Memory B cell (primary cell): ENCODE data around the gene KHDC4.

Experiments
- ATAC-seq: fragments of 150-1000 bp; cut with Tn5 transposase; 2 replicates; pipeline ENCODE4 v1.10.0; 2021; ENCODE audit warnings: low read depth, mild to moderate bottlenecking, moderate library complexity
- DNase-seq, 2 donors: peaks; one replicate each; pipeline ENCODE4 v3.0.0; 2022; ENCODE audit warnings: low spot score in 2 of 2
- H3K27ac Mint-ChIP-seq: one replicate; pipeline ENCODE4 v1.8.0; 2022; ENCODE audit warnings: mild to moderate bottlenecking, moderate library complexity, mixed read lengths
- H3K27me3 Mint-ChIP-seq: one replicate; pipeline ENCODE4 v1.8.0; 2022; ENCODE audit warnings: mixed read lengths
- H3K36me3 Mint-ChIP-seq: one replicate; pipeline ENCODE4 v1.8.0; 2022; ENCODE audit warnings: mild to moderate bottlenecking, mixed read lengths
- H3K4me1 Mint-ChIP-seq: one replicate; pipeline ENCODE4 v1.8.0; 2022; ENCODE audit warnings: mixed read lengths
- H3K4me3 Mint-ChIP-seq: one replicate; pipeline ENCODE4 v1.8.0; 2022; ENCODE audit warnings: mild to moderate bottlenecking, moderate library complexity, mixed read lengths
- H3K9me3 Mint-ChIP-seq: one replicate; pipeline ENCODE4 v1.8.0; 2022; ENCODE audit warnings: mixed read lengths

The KHDC4 gene

DNA sequence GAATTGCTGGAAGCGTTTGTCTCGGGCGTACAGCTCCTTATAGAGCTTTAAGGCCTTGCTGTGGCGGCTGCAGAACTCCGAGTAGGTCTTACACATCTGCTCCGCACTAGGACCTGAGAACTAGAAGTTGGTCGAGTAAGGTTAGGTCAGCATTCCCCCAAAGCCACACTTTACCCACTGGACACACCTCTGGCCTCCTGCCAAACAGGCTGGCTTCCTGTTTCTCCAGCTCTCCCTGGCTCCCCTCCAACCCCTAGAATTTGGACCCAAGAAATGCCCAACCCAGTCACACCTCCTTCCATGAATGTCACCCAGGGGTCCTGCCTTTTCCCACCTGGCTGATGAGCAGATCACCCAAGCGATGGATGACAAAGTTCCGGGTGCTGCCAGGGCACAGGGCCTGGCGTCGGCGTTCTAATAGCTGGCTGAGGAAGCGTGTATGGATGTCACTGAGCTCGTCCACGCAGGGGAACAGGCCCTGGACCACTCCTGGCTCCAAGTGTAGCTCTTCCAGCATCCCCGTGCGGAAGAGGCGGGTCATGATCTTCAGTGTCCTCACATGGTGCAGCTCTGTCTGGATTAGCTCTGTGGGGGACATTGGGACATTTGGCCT is 28.5 kb upstream of the KHDC4 start:
- ATAC-seq: no peak
- Mint-ChIP-seq H3K4me3 (peak overlapping the region; percentile 44), H3K4me1 (peaks cover 54% of the 10 kb centered on the region), H3K27me3 (no peaks in the 10 kb centered on the region), H3K9me3 (no peaks in the 10 kb centered on the region), H3K27ac (peak overlapping the region; percentile 87), H3K36me3 (peaks cover 41% of the 10 kb centered on the region)
- DNase-seq: no peak

DNA sequence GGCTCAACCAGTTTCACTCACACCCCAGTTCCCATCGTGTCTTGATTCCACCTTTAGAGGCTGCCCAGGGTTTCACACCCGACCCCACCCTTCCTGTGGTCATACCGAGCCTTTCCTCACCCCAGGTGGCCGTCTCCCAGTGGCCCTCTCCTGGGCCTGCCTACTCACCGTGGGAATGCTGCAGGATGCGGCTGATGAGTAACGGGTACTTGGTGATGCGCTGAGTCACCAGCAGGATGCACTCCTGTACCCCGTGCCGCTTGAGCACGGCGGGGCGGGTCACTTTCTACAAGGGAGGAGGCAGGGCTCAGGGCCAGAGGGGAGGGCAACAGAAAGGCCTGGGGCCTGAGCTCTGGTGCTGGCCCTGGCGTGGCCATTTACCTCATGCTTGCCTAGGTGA is 27.7 kb upstream of the KHDC4 start:
- Mint-ChIP-seq H3K9me3 (no peaks in the 10 kb centered on the region), H3K4me3 (peak overlapping the region; percentile 75), H3K27ac (peak overlapping the region; percentile 87), H3K27me3 (no peaks in the 10 kb centered on the region), H3K36me3 (peaks cover 43% of the 10 kb centered on the region), H3K4me1 (peaks cover 47% of the 10 kb centered on the region)
- no peak for DNase-seq
- ATAC-seq: peak; percentile 57

DNA sequence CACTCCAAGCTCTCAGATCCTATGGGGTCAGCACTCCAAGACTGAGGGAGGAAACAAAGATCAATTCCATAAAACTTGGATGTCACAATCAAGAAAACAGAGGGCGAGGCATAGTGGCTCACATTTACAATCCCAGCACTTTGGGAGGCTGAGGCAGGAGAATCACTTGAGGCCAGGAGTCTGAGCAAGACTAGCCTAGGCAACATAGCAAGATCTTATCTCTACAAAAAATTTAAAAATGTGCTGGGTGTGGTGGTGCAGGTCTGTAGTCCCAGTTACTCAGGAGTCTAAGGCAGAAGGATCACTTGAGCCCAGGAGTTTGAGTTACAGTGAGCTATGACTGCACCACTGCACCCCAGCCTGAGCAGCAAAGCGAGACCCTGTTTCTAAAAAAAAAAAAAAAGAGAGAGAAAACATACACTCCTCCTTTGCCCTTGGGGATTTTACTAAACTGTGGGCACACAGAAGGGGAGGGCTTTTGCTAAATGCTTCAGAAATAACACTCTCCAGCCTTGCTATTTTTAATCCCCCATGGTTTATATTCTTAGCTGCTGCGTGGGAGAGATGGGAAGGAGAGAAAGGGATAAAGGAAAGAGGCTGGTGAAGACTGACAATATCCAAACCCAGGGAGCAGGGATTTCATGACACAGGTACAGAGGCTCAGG is 26.0 kb upstream of the KHDC4 start:
- H3K27ac Mint-ChIP-seq: peak overlapping the region; percentile 78
- DNase-seq: no peak
- H3K27me3 Mint-ChIP-seq: no peaks in the 10 kb centered on the region
- H3K4me1 Mint-ChIP-seq: peaks cover 34% of the 10 kb centered on the region
- peak; percentile 93 for ATAC-seq
- H3K36me3 Mint-ChIP-seq: peaks cover 38% of the 10 kb centered on the region
- H3K4me3 Mint-ChIP-seq: peak overlapping the region; percentile 77
- no peaks in the 10 kb centered on the region for H3K9me3 Mint-ChIP-seq

DNA sequence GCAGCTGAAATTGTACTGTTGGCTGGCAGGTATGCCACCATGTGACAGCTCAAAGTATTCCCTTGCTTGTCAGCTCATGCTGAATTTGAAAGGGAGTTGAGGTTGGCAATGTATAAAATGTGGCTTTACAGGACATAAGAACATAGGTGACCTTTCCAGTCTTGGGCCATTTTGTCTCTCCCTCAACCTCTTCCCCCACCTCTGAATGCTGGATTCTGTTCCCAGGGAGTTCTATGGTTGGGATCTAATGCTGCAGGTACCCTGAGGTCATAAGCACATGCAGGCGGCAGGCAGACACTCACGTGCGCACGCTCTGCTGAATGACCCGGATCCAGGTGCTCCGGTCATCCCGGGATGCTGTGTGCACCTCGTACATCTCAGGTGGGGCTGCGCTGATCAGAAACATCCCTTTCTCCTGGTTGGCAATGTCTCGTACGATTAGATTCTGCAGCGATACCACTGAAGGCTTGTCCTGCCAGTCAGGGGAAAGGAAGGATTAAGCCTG is 23.2 kb upstream of the KHDC4 start:
- Mint-ChIP-seq H3K4me1 (peaks cover 23% of the 10 kb centered on the region), H3K27ac (no peak overlapping the region)

DNA sequence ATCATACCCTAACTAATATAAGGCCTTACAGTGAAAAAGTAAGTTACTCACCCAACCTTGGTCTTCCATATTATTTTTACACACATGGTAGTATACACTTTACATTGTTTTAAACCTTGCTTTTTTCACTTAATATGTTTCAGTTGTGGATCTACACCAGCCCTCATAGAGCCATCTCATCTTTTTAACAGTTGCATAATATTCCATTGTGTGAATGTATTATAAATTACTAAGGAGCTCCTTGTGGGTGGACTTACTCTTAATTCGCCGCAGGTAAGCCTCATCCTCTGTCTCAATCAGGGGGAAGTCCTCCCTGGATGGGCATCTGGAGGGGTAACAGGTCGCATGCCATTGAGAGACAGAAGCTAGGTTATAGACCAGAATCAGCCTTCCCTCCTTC is 20.4 kb upstream of the KHDC4 start:
- H3K36me3 Mint-ChIP-seq: peaks cover 32% of the 10 kb centered on the region
- no peaks in the 10 kb centered on the region for H3K27me3 Mint-ChIP-seq
- H3K9me3 Mint-ChIP-seq: no peaks in the 10 kb centered on the region
- peaks cover 3% of the 10 kb centered on the region for H3K4me1 Mint-ChIP-seq
- peak overlapping the region; percentile 81 for H3K27ac Mint-ChIP-seq
- H3K4me3 Mint-ChIP-seq: no peak overlapping the region
- DNase-seq (no peak), ATAC-seq (no peak)

More for the DNA sequence above, 23.2 kb upstream of the KHDC4 start:
- H3K27me3 Mint-ChIP-seq: no peaks in the 10 kb centered on the region
- H3K4me3 Mint-ChIP-seq: no peak overlapping the region
- DNase-seq (no peak), ATAC-seq (no peak)
- H3K36me3 Mint-ChIP-seq: peaks cover 38% of the 10 kb centered on the region
- H3K9me3 Mint-ChIP-seq: no peaks in the 10 kb centered on the region

DNA sequence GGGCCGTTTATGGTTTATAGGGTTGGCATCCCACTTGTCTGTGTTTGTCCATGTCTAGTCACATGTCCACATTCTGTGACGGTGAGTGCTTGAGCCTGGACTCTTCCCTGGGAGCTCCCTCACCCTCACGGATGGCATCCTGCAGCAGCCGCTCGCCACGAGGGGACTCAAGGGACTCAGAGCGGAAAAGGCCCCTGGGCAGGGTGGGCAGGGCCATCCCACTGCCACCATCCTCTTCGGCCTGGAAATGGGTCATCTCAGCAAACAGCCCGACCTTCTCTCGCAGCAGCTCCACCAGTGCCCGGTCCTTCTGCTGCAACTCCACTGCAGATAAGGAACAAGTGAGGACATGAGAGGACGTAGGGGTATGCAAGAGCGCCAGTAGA is 18.3 kb upstream of the KHDC4 start:
- peaks cover 35% of the 10 kb centered on the region for H3K36me3 Mint-ChIP-seq
- H3K4me3 Mint-ChIP-seq: no peak overlapping the region
- DNase-seq (no peak), ATAC-seq (no peak)
- peaks cover 3% of the 10 kb centered on the region for H3K4me1 Mint-ChIP-seq
- no peaks in the 10 kb centered on the region for H3K9me3 Mint-ChIP-seq
- H3K27ac Mint-ChIP-seq: peak overlapping the region; percentile 35
- no peaks in the 10 kb centered on the region for H3K27me3 Mint-ChIP-seq

DNA sequence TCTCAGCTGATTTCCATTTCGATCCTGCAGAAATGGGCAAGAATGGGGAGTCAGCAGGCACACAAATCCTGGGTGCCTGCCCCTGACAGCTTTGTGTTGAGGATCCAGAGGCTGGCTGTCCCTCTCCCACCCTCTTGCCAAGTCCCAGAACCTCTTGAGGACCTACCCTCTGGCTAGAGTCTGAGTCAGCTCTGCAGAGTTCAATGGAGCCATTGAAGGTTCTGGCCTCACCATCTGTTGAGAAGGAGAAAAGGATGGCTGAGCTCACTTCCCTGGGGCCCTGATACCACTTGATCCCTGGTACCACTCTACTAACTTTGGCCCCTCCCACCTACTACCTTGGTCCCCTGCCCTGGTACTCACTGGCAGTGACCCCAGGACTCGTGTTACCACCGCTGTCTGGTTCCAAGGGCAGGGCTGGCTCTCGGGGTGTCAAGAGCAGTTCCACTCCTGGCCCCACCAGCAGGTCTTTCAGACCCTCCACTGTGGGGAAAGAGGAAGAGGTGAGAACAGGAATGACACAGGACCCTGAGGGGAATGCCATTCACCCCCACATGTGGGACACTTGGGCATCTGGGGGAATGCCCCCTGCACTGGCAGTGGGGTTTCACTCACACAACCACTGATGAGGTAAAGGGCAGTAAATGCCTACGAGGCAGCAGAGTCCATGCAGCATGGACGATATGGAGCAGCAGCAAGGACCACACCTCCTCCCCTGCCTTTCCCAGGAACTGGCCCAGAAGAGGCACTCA is 17.7 kb upstream of the KHDC4 start:
- Mint-ChIP-seq H3K4me3 (no peak overlapping the region), H3K9me3 (no peaks in the 10 kb centered on the region), H3K36me3 (peaks cover 30% of the 10 kb centered on the region), H3K4me1 (peaks cover 8% of the 10 kb centered on the region), H3K27ac (peak overlapping the region; percentile 35), H3K27me3 (no peaks in the 10 kb centered on the region)
- no peak for ATAC-seq
- DNase-seq: no peak

DNA sequence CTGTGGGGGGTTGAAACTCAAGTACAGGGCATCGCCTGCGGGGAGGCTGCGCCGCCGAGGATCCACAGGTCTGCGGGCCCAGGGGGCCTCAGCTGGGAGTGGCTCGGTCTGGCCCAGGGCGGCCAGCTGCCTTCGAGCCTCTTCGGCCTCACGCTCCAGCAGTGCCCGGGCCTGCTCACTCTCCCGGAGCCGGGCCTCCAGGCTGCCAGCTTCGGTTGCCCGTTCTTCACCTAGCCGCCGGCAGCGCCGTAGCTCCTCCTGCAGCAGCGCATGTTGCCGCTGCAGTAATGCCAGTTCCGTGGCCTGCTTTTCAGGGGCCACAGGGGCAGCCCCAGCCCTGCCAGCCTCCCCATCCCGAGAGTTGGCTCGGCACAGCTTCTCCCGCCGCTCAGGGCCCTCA is 16.6 kb upstream of the KHDC4 start:
- peaks cover 31% of the 10 kb centered on the region for H3K36me3 Mint-ChIP-seq
- no peak for DNase-seq

DNA sequence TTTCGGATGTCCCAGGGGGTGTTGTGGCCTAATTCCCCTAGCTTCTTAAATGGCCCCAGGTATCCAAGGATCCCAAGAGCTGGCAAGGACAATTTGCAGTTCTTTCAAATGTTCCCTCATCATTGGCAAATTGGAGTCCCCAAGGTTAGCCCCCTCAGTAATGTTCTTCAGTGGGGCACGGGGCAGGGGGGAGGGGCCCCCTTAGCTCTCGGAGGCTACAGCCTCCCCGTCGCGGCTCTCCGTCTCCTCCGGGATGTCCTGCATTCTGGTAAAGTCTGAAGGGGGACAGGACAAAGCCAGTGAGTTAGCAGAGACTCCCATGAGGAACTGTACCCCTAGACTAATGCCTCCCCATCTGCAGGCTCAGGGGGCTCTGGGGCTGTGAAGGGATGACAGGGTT is 13.5 kb upstream of the KHDC4 start:
- H3K9me3 Mint-ChIP-seq: no peaks in the 10 kb centered on the region
- no peak overlapping the region for H3K4me3 Mint-ChIP-seq
- DNase-seq (no peak), ATAC-seq (no peak)
- peaks cover 23% of the 10 kb centered on the region for H3K36me3 Mint-ChIP-seq
- H3K27ac Mint-ChIP-seq: peak overlapping the region; percentile 91
- H3K4me1 Mint-ChIP-seq: peaks cover 32% of the 10 kb centered on the region
- no peaks in the 10 kb centered on the region for H3K27me3 Mint-ChIP-seq

More for the DNA sequence above, 16.6 kb upstream of the KHDC4 start:
- Mint-ChIP-seq H3K9me3 (no peaks in the 10 kb centered on the region), H3K27ac (no peak overlapping the region), H3K4me1 (peaks cover 14% of the 10 kb centered on the region), H3K4me3 (no peak overlapping the region), H3K27me3 (no peaks in the 10 kb centered on the region)
- ATAC-seq: no peak

DNA sequence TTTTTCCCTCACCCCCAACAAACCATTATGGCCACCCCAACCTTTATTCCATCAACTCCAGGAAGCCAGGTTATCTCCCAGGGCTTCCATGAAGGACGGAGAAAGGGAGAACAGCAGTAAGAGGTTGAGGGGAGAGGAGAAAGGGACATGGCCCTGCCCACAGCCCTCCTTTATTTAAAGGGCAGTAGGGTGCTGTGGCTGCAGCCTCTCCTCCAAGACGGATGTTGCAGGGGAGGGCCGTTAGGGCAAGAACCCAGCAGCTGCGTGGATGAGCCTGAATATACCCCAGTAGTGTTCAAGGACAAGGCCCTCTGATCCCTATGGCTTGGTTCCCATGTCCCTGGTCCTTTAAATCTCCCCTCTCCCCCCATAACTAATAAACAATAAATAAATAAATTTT is 13.1 kb upstream of the KHDC4 start:
- Mint-ChIP-seq H3K4me1 (peaks cover 32% of the 10 kb centered on the region), H3K9me3 (no peaks in the 10 kb centered on the region), H3K4me3 (no peak overlapping the region), H3K27ac (peak overlapping the region; percentile 91), H3K36me3 (peaks cover 19% of the 10 kb centered on the region), H3K27me3 (no peaks in the 10 kb centered on the region)
- ATAC-seq (no peak), DNase-seq (no peak)

DNA sequence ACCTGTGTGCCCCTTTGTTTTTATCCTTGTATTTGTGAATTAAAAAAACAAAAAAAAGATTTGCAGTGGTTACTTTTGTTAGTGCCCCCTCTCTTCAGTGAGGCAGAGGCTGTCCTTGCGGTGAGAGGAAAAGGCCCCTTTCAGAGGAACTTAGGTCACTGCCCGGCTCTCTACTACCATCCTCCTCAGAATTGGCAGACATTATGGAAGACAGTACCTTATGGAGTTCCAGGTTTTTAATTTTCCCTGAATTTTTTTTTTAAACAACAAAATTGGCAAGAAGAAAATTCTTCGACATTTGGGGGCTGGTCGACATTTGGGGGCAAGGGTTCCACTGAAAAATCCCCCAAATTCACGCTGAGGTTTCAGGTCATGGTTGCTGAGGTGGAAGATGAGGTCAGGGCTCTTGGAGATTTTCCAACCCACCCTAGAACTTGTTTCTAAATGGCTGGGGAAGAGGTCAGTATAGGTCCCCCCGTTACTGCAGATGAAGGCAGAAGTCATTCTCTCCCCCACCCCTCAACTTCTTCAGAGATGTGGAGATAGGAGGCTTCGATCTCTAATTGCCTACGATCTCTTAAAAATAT is 12.5 kb upstream of the KHDC4 start:
- H3K36me3 Mint-ChIP-seq: peaks cover 17% of the 10 kb centered on the region
- peak overlapping the region; percentile 91 for H3K27ac Mint-ChIP-seq
- ATAC-seq: no peak
- H3K4me1 Mint-ChIP-seq: peaks cover 36% of the 10 kb centered on the region
- no peaks in the 10 kb centered on the region for H3K9me3 Mint-ChIP-seq
- no peak for DNase-seq
- H3K27me3 Mint-ChIP-seq: no peaks in the 10 kb centered on the region
- H3K4me3 Mint-ChIP-seq: no peak overlapping the region

DNA sequence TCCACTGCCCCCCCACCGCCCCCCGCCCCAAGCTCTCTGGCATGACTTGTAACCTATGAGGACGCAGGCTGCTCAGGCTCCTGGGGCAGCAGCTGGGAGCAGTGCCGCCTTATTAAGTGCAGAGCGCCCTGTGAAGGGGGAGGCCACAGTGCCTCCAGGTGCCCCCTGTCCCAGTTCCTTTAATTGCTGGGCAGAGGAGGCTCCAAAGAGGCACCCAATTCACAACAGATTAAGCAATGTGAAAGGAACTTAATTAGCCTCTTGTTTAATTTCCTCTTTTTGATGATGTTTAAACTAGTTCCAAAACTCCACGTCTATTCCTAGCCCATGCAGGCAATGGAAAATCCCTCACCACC is 10.2 kb upstream of the KHDC4 start:
- Mint-ChIP-seq H3K27me3 (no peaks in the 10 kb centered on the region), H3K4me1 (peaks cover 56% of the 10 kb centered on the region), H3K4me3 (peak overlapping the region; percentile 40), H3K9me3 (no peaks in the 10 kb centered on the region), H3K36me3 (peaks cover 5% of the 10 kb centered on the region), H3K27ac (peak overlapping the region; percentile 91)
- ATAC-seq (no peak), DNase-seq (no peak)

DNA sequence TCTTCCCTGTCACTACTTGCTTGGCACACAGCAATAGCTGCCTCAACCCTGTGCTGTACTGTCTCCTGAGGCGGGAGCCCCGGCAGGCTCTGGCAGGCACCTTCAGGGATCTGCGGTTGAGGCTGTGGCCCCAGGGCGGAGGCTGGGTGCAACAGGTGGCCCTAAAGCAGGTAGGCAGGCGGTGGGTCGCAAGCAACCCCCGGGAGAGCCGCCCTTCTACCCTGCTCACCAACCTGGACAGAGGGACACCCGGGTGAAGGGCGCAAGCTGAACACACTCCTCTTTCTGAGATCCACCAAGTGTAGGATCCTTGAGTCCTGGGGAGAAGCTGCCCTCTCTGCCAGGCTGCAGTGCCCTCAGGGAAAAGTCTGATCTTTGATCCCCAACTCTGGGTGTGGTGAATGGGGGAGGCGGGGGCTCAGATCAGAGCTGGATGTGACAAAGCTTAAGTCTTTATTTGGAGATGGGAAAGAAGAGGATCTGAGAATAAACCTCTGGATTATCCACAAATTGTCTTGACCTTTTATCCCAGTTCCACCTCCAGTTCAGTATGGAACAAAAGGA is 8.4 kb upstream of the KHDC4 start:
- Mint-ChIP-seq H3K36me3 (peaks cover 2% of the 10 kb centered on the region), H3K27ac (peak overlapping the region; percentile 60), H3K9me3 (no peaks in the 10 kb centered on the region), H3K4me1 (peaks cover 60% of the 10 kb centered on the region), H3K4me3 (no peak overlapping the region), H3K27me3 (no peaks in the 10 kb centered on the region)
- no peak for DNase-seq
- no peak for ATAC-seq
